SK-N-SH (cell line): Measurements from ENCODE around the gene TXNDC11. TPM values are rescaled to one million over a fixed set of nuclear protein-coding genes. Genes with fewer than 3 reads are reported as not detected.

Experiments
- CTCF ChIA-PET: fragments of 300-600, 350-600 bp; formaldehyde crosslinking; extraction: SDS; loops from one replicate; lab custom pipeline; 2021; lab: Yijun Ruan, JAX
- POLR2A ChIA-PET: fragments of 350-600 bp; sonication (Branson Sonifier 250); formaldehyde crosslinking; extraction: SDS; loops from one replicate; lab custom pipeline; 2020; ENCODE audit warnings: antibody characterized with exemption, inconsistent platforms; lab: Yijun Ruan, JAX
- DNase-seq: peaks from one replicate; pipeline ENCODE4 v3.0.0; 2012
- H2AFZ ChIP-seq: fragments of 200-600 bp; sonication (generic); 2 replicates; pipeline ENCODE4 v1.8.1; 2016; ENCODE audit warnings: antibody characterized with exemption, mild to moderate bottlenecking, low read depth
- H3F3A ChIP-seq: fragments of 200-600 bp; sonication (generic); replicated peaks from 2 replicates; pipeline ENCODE3; 2016; ENCODE audit warnings: antibody characterized with exemption, mild to moderate bottlenecking; ENCODE audit not compliant: insufficient read depth
- H3K27ac ChIP-seq, 2 experiments: fragments of 200-500 bp in 1 of 2; fragments of 200-600 bp in 1 of 2; sonication (Bioruptor generic) in 1 of 2; sonication (generic), shearing (Covaris generic) in 1 of 2; 2 replicates each; pipeline versions ENCODE4 v1.5.1 to v1.6.1; 2014 to 2016; ENCODE audit warnings: low read depth in 2 of 2, inconsistent platforms in 1 of 2, low read length in 1 of 2, mild to moderate bottlenecking in 1 of 2, mixed read lengths in 1 of 2
- H3K27me3 ChIP-seq: fragments of 200-600 bp; sonication (generic), shearing (Covaris generic); 2 replicates; pipeline ENCODE4 v1.6.1; 2016; ENCODE audit warnings: mixed run types; ENCODE audit not compliant: insufficient read depth
- H3K36me3 ChIP-seq, 2 experiments: fragments of 200-500 bp in 1 of 2; fragments of 200-600 bp in 1 of 2; sonication (Bioruptor generic) in 1 of 2; sonication (generic) in 1 of 2; replicated peaks in 1 of 2; 2 replicates each; pipeline versions ENCODE3 to v1.5.1; 2014 to 2016; ENCODE audit warnings: low read length in 1 of 2, mild to moderate bottlenecking in 1 of 2; ENCODE audit not compliant: insufficient read depth in 2 of 2, control insufficient read depth in 1 of 2
- H3K4me1 ChIP-seq, 2 experiments: fragments of 200-500 bp in 1 of 2; fragments of 200-600 bp in 1 of 2; sonication (Bioruptor generic) in 1 of 2; sonication (generic), shearing (Covaris generic) in 1 of 2; 2 replicates each; pipeline versions ENCODE4 v1.5.1 to v1.6.1; 2014 to 2016; ENCODE audit warnings: low read depth in 1 of 2, low read length in 1 of 2, mixed run types in 1 of 2; ENCODE audit not compliant: insufficient read depth in 2 of 2, control insufficient read depth in 1 of 2
- H3K4me2 ChIP-seq: fragments of 200-600 bp; sonication (generic), shearing (Covaris generic); 2 replicates; pipeline ENCODE4 v1.6.1; 2017; ENCODE audit warnings: mixed run types
- H3K4me3 ChIP-seq, 2 experiments: fragments of 200-500 bp in 1 of 2; fragments of 200-600 bp in 1 of 2; sonication (Bioruptor generic) in 1 of 2; sonication (generic), shearing (Covaris generic) in 1 of 2; 2 replicates each; pipeline versions ENCODE4 v1.5.1 to v1.8.1; 2014 to 2016; ENCODE audit warnings: low read depth in 2 of 2, inconsistent platforms in 1 of 2, low read length in 1 of 2, mild to moderate bottlenecking in 1 of 2, mixed read lengths in 1 of 2, moderate library complexity in 1 of 2
- H3K79me2 ChIP-seq: fragments of 200-600 bp; sonication (generic); 2 replicates; pipeline ENCODE4 v1.8.1; 2017; ENCODE audit warnings: mild to moderate bottlenecking; ENCODE audit not compliant: insufficient read depth
- H3K9ac ChIP-seq: fragments of 200-600 bp; sonication (generic); 2 replicates; pipeline ENCODE4 v1.6.1; 2017; ENCODE audit warnings: mixed run types
- H3K9me2 ChIP-seq: fragments of 200-600 bp; sonication (generic); 2 replicates; pipeline ENCODE4 v1.6.1; 2017; ENCODE audit warnings: mixed run types
- H3K9me3 ChIP-seq: fragments of 200-600 bp; sonication (generic); 2 replicates; pipeline ENCODE4 v1.6.1; 2017; ENCODE audit warnings: mixed run types, mild to moderate bottlenecking, moderate library complexity
- H4K20me1 ChIP-seq: fragments of 200-600 bp; sonication (generic); 2 replicates; pipeline ENCODE4 v1.6.1; 2017; ENCODE audit warnings: mild to moderate bottlenecking, mixed run types; ENCODE audit not compliant: insufficient read depth
- CTCF ChIP-seq: fragments of 200-600 bp; sonication (generic); IDR thresholded peaks from 2 replicates; pipeline ENCODE4 v1.6.1; 2017; ENCODE audit warnings: antibody characterized with exemption, mild to moderate bottlenecking, moderate library complexity
- ELF1 ChIP-seq: IDR thresholded peaks from 2 replicates; pipeline ENCODE4 v1.4.0; 2012
- FOSL2 ChIP-seq: IDR thresholded peaks from 2 replicates; pipeline ENCODE4 v1.4.0; 2012; ENCODE audit warnings: low read depth, mild to moderate bottlenecking, moderate library complexity, borderline replicate concordance
- FOXJ3 ChIP-seq: sonication (generic); formaldehyde crosslinking; IDR thresholded peaks from 2 replicates; pipeline ENCODE4 v1.5.1; 2020; ENCODE audit warnings: mild to moderate bottlenecking, missing genetic modification reagents
- FOXM1 ChIP-seq: IDR thresholded peaks from 2 replicates; pipeline ENCODE4 v1.4.0; 2012; ENCODE audit warnings: low read depth, mild to moderate bottlenecking
- GATA2 ChIP-seq: sonication (generic); formaldehyde crosslinking; IDR thresholded peaks from 2 replicates; pipeline ENCODE4 v1.5.0; 2020; ENCODE audit warnings: mild to moderate bottlenecking, missing genetic modification reagents
- IRF3 ChIP-seq: fragments of 150-350 bp; IDR thresholded peaks from 2 replicates; pipeline ENCODE4 v1.6.1; 2016; ENCODE audit warnings: mild to moderate bottlenecking, low read depth, low read length
- MXI1 ChIP-seq: IDR thresholded peaks from 2 replicates; pipeline ENCODE4 v1.6.1; 2012; ENCODE audit warnings: mild to moderate bottlenecking, low read depth, low read length, improper control_type of control experiment
- NFIC ChIP-seq: IDR thresholded peaks from 2 replicates; pipeline ENCODE4 v1.4.0; 2012; ENCODE audit warnings: borderline replicate concordance
- NRF1 ChIP-seq: IDR thresholded peaks from 2 replicates; pipeline ENCODE4 v1.6.1; 2012; ENCODE audit warnings: low read depth, mild to moderate bottlenecking, low read length
- REST ChIP-seq: IDR thresholded peaks from 2 replicates; pipeline ENCODE4 v1.6.1; 2012; ENCODE audit warnings: mild to moderate bottlenecking, low read depth, low read length, moderate library complexity
- RFX5 ChIP-seq: IDR thresholded peaks from 2 replicates; pipeline ENCODE4 v1.6.1; 2012; ENCODE audit warnings: mild to moderate bottlenecking, improper control_type of control experiment, low read length
- RXRA ChIP-seq: IDR thresholded peaks from 2 replicates; pipeline ENCODE4 v1.4.0; 2012; ENCODE audit warnings: low read depth, mild to moderate bottlenecking, borderline replicate concordance
- TCF12 ChIP-seq: IDR thresholded peaks from 2 replicates; pipeline ENCODE4 v1.4.0; 2012
- TEAD4 ChIP-seq: IDR thresholded peaks from 2 replicates; pipeline ENCODE4 v1.4.0; 2012; ENCODE audit warnings: mild to moderate bottlenecking, borderline replicate concordance; ENCODE audit not compliant: insufficient read depth
- USF2 ChIP-seq: fragments of 150-350 bp; IDR thresholded peaks from 2 replicates; pipeline ENCODE4 v1.6.1; 2017; ENCODE audit warnings: antibody characterized with exemption, low read length, low read depth, borderline replicate concordance
- YY1 ChIP-seq: IDR thresholded peaks from 2 replicates; pipeline ENCODE4 v1.4.0; 2012; ENCODE audit warnings: low read depth, mild to moderate bottlenecking
- ZBTB33 ChIP-seq: IDR thresholded peaks from 2 replicates; pipeline ENCODE4 v1.4.0; 2012; ENCODE audit warnings: low read depth, borderline replicate concordance
- WGBS: methylation state at CpG from one replicate; pipeline ENCODE4 v1.1.6; 2017; ENCODE audit warnings: low lambda C conversion rate; 5-methylcytosine and 5-hydroxymethylcytosine counted together
- polyA plus RNA-seq, 3 experiments: library from polyadenylated mRNA; depleted of rRNA; stranded (reverse); fragments of >200 nt; gene quantifications; 2 replicates each; pipeline ENCODE4 v1.2.3, GENCODE V29; 2012

TXNDC11 gene
- polyA plus RNA-seq, 1 of the 3 experiments (the other 2 are of a cell fraction): 37.0 TPM

- Histone ChIP-seq H4K20me1 (peaks cover 44% of the 10 kb centered on the region), H3K9ac (peak overlapping the region; percentile 68; the same call in 1 of the 2 replicates), H3K9me2 (no peaks in the 10 kb centered on the region), H2AFZ (no peak overlapping the region), H3K27me3 (no peaks in the 10 kb centered on the region), H3K27ac (no peak overlapping the region), H3K9me3 (no peaks in the 10 kb centered on the region), H3K4me1 (peaks cover 0 to 23% of the 10 kb centered on the region in 2 experiments; a peak in 1 of 4 replicates), H3K4me3 (peak overlapping the region; percentile 72 to 76), H3K36me3 (no peaks in the 10 kb centered on the region), H3K79me2 (peaks cover 12% of the 10 kb centered on the region), H3K4me2 (peak overlapping the region; percentile 90), H3F3A (peaks cover 8% of the 10 kb centered on the region)
- CTCF ChIA-PET: interaction anchor here (0.7 to 1.5 kb wide), 4 partner anchors 9 to 45 kb away, joined by 3 to 5 read pairs (median 3); no protein-coding TSS in a partner anchor
- DNase-seq: no peak
- POLR2A ChIA-PET: interaction anchor here (1.1 kb wide), 1 partner anchor 8 kb away, joined by 3 read pairs; no protein-coding TSS in a partner anchor
- WGBS: 72% methylated on average over 14 of the region's 22 CpGs
- TF ChIP-seq MXI1 (no peak), TCF12 (no peak), ZBTB33 (no peak), REST (no peak), ELF1 (no peak), IRF3 (no peak), NRF1 (no peak), FOSL2 (no peak), RFX5 (no peak), TEAD4 (no peak), FOXJ3 (CRISPR knock-in tag) (no peak), FOXM1 (no peak), YY1 (no peak), CTCF (no peak), GATA2 (CRISPR knock-in tag) (no peak), USF2 (no peak), RXRA (no peak), NFIC (no peak)
Measured at GRCh38 chr16:11669380-11670146, 73.1 kb downstream of the TXNDC11 start.
